ENCODE data around the gene DPM2. TPM values are rescaled to one million over a fixed set of nuclear protein-coding genes. Genes with fewer than 3 reads are reported as not detected.

The DPM2 gene
- total RNA-seq, 6 experiments from 2014 or later = 10.6 to 19.1 (median 13.9) TPM

- Histone ChIP-seq H3K27me3 (peaks cover 0 to 6% of the 10 kb centered on the region in 2 donors), H3K27ac (no peak overlapping the region), H3K4me1 (peaks cover 0 to 29% (median 3%) of the 10 kb centered on the region in 4 donors), H3K4me3 (no peak overlapping the region), H3K36me3 (no peaks in the 10 kb centered on the region), H3K9me3 (no peaks in the 10 kb centered on the region)
- DNase-seq (no peak), ATAC-seq (no peak)
- TF ChIP-seq CTCF (IDR thresholded peaks at IDR 0.05) (no peak), POLR2A (IDR thresholded peaks at IDR 0.05) (no peak)
- WGBS (ENCODE audit: insufficient coverage, low coverage, low lambda C conversion rate, missing lambda C conversion rate) = 24% methylated on average over 6 of the region's 6 CpGs
- intact Hi-C loops (cut with DNase I) = loop anchor here (5.0 to 10.0 kb wide), 3 partner anchors 186 to 418 kb away; partner anchors contain the start of gene TOR2A (in 1 of the 2)
Observed at GRCh38 chr9:127923046-127923445, 14.6 kb downstream of the DPM2 start.

GRCh38 chr9:127921557-127922120, 16.0 kb downstream of the DPM2 start:
- Histone ChIP-seq H3K36me3 (no peaks in the 10 kb centered on the region), H3K9me3 (no peaks in the 10 kb centered on the region), H3K27me3 (no peaks in the 10 kb centered on the region), H3K4me3 (peak overlapping the region in 1 of 3 donors; percentile 21), H3K4me1 (peaks cover 0 to 29% (median 3%) of the 10 kb centered on the region in 4 donors), H3K27ac (no peak overlapping the region)
- ATAC-seq (peak; percentile 44 to 54 (median 52)), DNase-seq (peak; percentile 76 to 81 (median 77))
- intact Hi-C loops (cut with DNase I) = loop anchor here (5.0 to 10.0 kb wide), 3 partner anchors 184 to 417 kb away; partner anchors contain the start of gene TOR2A (in 1 of the 2)
- WGBS (ENCODE audit: insufficient coverage, low coverage, low lambda C conversion rate, missing lambda C conversion rate) = 0% methylated on average over 4 of the region's 45 CpGs
- peak; percentile 96 to 98 (median 97) for TF ChIP-seq CTCF (IDR thresholded peaks at IDR 0.05)
- no peak for TF ChIP-seq POLR2A (IDR thresholded peaks at IDR 0.05)

GRCh38 chr9:127920794-127921193, 16.9 kb downstream of the DPM2 start:
- intact Hi-C loops (cut with DNase I) = loop anchor here (5.0 to 10.0 kb wide), 3 partner anchors 183 to 416 kb away; partner anchors contain the start of gene TOR2A (in 1 of the 2)
- WGBS (ENCODE audit: insufficient coverage, low coverage, low lambda C conversion rate, missing lambda C conversion rate) = 77% methylated on average over 5 of the region's 7 CpGs

GRCh38 chr9:127919253-127919815, 18.3 kb downstream of the DPM2 start:
- peak; percentile 39 for TF ChIP-seq POLR2A (IDR thresholded peaks at IDR 0.05)
- TF ChIP-seq CTCF (IDR thresholded peaks at IDR 0.05) = no peak
- peak; percentile 41 to 70 (median 55) for ATAC-seq
- Histone ChIP-seq H3K36me3 (no peaks in the 10 kb centered on the region), H3K4me3 (no peak overlapping the region), H3K4me1 (peaks cover 0 to 46% (median 8%) of the 10 kb centered on the region in 4 donors), H3K27me3 (no peaks in the 10 kb centered on the region), H3K27ac (peak overlapping the region in 2 of 3 donors; percentile 26 to 39), H3K9me3 (no peaks in the 10 kb centered on the region)
- intact Hi-C loops (cut with DNase I) = no loop called here
- peak; percentile 72 to 93 (median 78) for DNase-seq
- WGBS (ENCODE audit: insufficient coverage, low coverage, low lambda C conversion rate, missing lambda C conversion rate) = 26% methylated on average over 5 of the region's 8 CpGs

More at GRCh38 chr9:127920794-127921193, 16.9 kb downstream of the DPM2 start:
- H3K9me3 ChIP-seq = no peaks in the 10 kb centered on the region
- no peaks in the 10 kb centered on the region for H3K27me3 ChIP-seq
- TF ChIP-seq CTCF (IDR thresholded peaks at IDR 0.05) (no peak), POLR2A (IDR thresholded peaks at IDR 0.05) (no peak)
- ATAC-seq = no peak
- H3K4me1 ChIP-seq = peaks cover 0 to 35% (median 6%) of the 10 kb centered on the region in 4 donors
- no peaks in the 10 kb centered on the region for H3K36me3 ChIP-seq
- H3K4me3 ChIP-seq = no peak overlapping the region
- no peak for DNase-seq
- no peak overlapping the region for H3K27ac ChIP-seq
